ENCODE measurements around the gene MYZAP. TPM values are rescaled to one million over a fixed set of nuclear protein-coding genes. Genes with fewer than 3 reads are reported as not detected.
A peak's percentile ranks its signal among the peaks of the same experiment; 100 is the strongest.

The MYZAP gene
- total RNA-seq, 4 donors from 2014 or later, result 7.7 to 21.4 (median 19.4) TPM

DNA sequence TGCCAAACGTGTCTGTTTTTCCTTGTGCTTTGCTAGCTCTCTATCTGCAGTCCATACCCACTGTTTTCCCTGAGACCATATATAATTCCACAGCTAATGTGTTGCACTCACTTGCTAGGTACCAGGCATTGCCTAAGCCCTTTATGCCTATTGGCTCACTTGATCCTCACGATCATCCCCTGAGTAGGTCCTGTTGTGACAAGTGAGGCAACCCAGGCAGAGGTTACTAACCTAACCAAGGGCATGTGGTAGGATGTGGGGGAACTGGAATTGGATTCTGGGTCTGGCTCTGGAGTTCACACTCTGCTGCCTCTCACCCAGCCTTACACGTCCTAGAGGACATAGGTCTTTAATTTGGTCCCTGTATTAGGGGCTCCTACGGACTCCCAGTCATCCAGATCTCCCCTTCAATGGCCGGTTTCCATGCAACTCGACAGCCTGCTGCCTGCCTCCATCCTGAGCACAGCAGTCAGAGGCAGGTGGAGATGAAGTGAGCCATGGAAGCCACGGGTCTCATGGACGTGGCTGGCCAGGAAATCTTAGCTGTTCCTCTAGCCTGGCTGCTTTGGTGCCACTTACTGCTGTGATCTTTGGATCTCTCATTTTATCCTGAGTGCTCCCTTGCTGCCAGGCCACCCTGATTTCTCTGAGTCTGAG lies 38.9 kb upstream of the MYZAP start:
- DNase-seq (ENCODE audit: low spot score in 2 of 2), result peak in 1 of 2 donors; percentile 50
- intact Hi-C loops (cut with DNase I; ENCODE audit: low total_unique reads), result no loop called here
- 80 to 89% methylated on average over 7 to 8 of the region's 8 CpGs for WGBS, 2 donors
- TF ChIP-seq, protein P1, sequence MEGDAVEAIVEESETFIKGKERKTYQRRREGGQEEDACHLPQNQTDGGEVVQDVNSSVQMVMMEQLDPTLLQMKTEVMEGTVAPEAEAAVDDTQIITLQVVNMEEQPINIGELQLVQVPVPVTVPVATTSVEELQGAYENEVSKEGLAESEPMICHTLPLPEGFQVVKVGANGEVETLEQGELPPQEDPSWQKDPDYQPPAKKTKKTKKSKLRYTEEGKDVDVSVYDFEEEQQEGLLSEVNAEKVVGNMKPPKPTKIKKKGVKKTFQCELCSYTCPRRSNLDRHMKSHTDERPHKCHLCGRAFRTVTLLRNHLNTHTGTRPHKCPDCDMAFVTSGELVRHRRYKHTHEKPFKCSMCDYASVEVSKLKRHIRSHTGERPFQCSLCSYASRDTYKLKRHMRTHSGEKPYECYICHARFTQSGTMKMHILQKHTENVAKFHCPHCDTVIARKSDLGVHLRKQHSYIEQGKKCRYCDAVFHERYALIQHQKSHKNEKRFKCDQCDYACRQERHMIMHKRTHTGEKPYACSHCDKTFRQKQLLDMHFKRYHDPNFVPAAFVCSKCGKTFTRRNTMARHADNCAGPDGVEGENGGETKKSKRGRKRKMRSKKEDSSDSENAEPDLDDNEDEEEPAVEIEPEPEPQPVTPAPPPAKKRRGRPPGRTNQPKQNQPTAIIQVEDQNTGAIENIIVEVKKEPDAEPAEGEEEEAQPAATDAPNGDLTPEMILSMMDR (IDR thresholded peaks at IDR 0.05), result no peak
- TF ChIP-seq POLR2A (IDR thresholded peaks at IDR 0.05), result no peak
- no peak overlapping the region for H3K4me3 ChIP-seq (ENCODE audit: low read depth, poor library complexity, severe bottlenecking)

GRCh38 chr15:57553526-57553925 lies 38.2 kb upstream of the MYZAP start:
- DNase-seq (ENCODE audit: low spot score in 2 of 2), result peak in 1 of 2 donors; percentile 73

DNA sequence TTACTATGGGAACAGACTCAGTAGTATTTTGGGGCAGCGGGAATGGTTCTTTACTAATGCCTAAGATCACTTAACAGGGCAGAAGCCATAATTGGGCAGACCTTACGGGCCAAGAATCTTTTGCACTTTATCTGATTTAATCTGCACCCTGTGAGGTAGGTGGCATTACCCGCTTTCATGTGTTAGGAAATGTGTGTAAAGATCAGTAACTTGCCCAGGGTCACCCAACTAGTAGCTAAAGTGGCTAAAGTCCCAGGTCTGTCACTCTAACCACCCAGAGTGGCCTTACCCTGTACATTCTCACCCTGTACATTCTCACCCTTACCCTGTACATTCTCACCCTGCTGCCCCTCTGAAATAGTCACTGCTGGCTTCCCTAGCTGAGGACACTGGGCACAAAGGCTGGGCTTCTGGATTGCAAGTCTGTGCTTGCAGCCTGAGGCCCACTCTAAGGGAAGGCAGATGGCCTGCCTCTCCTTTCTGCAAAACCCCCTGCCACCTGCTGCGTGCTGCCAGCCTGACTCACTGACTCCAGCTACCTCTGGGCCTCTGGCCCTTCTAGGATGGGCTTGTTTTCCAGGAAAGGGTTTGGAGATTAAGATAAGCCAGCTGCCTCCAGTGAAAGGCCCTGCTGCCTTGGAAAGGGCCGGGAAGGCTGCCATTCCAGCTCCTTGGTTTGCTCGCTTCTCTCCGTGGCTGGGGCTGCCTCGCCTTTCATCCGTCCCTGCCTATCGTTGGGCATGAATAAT lies 37.5 kb upstream of the MYZAP start:
- WGBS, 2 donors, result 50 to 70% methylated on average over 9 to 10 of the region's 10 CpGs
- DNase-seq (ENCODE audit: low spot score in 2 of 2), result peak in 1 of 2 donors; percentile 77
- intact Hi-C loops (cut with DNase I; ENCODE audit: low total_unique reads), result no loop called here
- TF ChIP-seq POLR2A (IDR thresholded peaks at IDR 0.05), result no peak
- TF ChIP-seq, protein P1 (IDR thresholded peaks at IDR 0.05), result no peak
- H3K4me3 ChIP-seq (ENCODE audit: low read depth, poor library complexity, severe bottlenecking), result no peak overlapping the region

More at GRCh38 chr15:57553526-57553925, 38.2 kb upstream of the MYZAP start:
- 94 to 100% methylated on average over 5 of the region's 5 CpGs for WGBS, 2 donors
- intact Hi-C loops (cut with DNase I; ENCODE audit: low total_unique reads), result no loop called here
- no peak for TF ChIP-seq POLR2A (IDR thresholded peaks at IDR 0.05)
- TF ChIP-seq, protein P1 (IDR thresholded peaks at IDR 0.05), result no peak
- no peak overlapping the region for H3K4me3 ChIP-seq (ENCODE audit: low read depth, poor library complexity, severe bottlenecking)

DNA sequence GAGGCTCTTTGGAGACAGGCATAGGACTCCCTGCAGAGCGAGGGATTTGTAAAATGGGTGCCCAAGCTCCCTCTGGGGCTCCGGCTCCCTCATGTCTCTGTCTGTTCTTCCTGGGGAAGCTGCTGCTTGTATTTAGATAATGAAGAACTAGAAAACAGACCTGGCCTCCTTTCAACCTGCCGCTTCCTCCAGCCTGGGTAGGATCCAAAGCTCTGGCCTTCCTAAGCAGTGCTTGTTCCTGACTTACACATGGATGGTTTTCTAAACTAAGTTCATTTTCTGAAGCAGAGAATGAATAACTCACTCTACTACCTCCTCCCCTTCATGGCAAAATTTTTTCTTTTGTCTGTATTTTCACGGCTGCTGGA lies 36.9 kb upstream of the MYZAP start:
- TF ChIP-seq POLR2A (IDR thresholded peaks at IDR 0.05), result no peak
- TF ChIP-seq, protein P1 (IDR thresholded peaks at IDR 0.05), result no peak
- WGBS, 2 donors, result 83 to 87% methylated on average over 4 of the region's 4 CpGs
- no peak for DNase-seq (ENCODE audit: low spot score in 2 of 2)
- no peak overlapping the region for H3K4me3 ChIP-seq (ENCODE audit: low read depth, poor library complexity, severe bottlenecking)
- intact Hi-C loops (cut with DNase I; ENCODE audit: low total_unique reads), result loop anchor here (5.0 kb wide), 1 partner anchor 303 kb away; no protein-coding TSS in a partner anchor

DNA sequence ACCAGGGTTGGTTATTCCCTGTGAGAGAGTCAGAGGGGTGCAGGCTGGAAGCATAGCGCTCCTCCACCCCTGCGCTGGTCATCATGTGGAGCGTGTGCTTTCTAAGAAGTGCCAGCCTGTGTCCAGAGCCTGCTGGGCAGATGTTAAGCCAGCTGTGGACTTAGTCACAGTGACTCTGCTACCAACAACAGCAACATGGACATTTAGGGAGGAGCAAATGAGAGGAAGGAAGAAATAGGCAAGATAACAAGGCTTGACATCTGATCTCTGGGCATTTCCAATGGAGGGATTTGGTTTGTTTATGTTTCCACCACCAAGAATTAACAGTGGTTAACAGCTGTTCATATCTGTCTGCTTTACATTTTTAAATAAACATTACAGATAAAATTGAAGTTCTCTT lies 36.4 kb upstream of the MYZAP start:
- no peak for TF ChIP-seq POLR2A (IDR thresholded peaks at IDR 0.05)
- TF ChIP-seq, protein P1 (IDR thresholded peaks at IDR 0.05), result no peak
- DNase-seq (ENCODE audit: low spot score in 2 of 2), result peak in 1 of 2 donors; percentile 32
- WGBS, 2 donors, result 78 to 85% methylated on average over 3 of the region's 3 CpGs
- intact Hi-C loops (cut with DNase I; ENCODE audit: low total_unique reads), result loop anchor here (5.0 kb wide), 1 partner anchor 302 kb away; no protein-coding TSS in a partner anchor
- no peak overlapping the region for H3K4me3 ChIP-seq (ENCODE audit: low read depth, poor library complexity, severe bottlenecking)

Measured in lower leg skin (tissue), 4 donors.